GM12878 (cell line): ENCODE data around the gene ASTN1. TPM values are rescaled to one million over a fixed set of nuclear protein-coding genes. Genes with fewer than 3 reads are reported as not detected.

Source experiments
- ATAC-seq: fragments of 200-7000 bp; cut with Tn5 transposase; 3 replicates; pipeline ENCODE4 v1.9.1; 2020; ENCODE audit warnings: mild to moderate bottlenecking, moderate library complexity
- BruUV-seq: library from RNA; stranded (reverse); fragments of 400-500 nt; replicated peaks from 2 replicates; lab custom pipeline; 2021; lab: Mats Ljungman, UMichigan
- CTCF ChIA-PET: fragments of 300-600 bp; sonication (Branson Sonifier 250); formaldehyde crosslinking; extraction: SDS; loops from one replicate; lab custom pipeline; 2021; ENCODE audit warnings: inconsistent platforms; lab: Yijun Ruan, JAX
- POLR2A ChIA-PET: fragments of 350-600 bp; formaldehyde crosslinking; extraction: SDS; loops from one replicate; lab custom pipeline; 2021; ENCODE audit warnings: inconsistent platforms; lab: Charles Lee
- RAD21 ChIA-PET: fragments of 300-600 bp; sonication (Branson Sonifier 250); formaldehyde crosslinking; loops from one replicate; lab custom pipeline; 2023; ENCODE audit warnings: antibody characterized with exemption; ENCODE audit not compliant: unreplicated experiment; lab: Charles Lee
- SMC1A ChIA-PET: fragments of 300-600 bp; sonication (Branson Sonifier 250); formaldehyde crosslinking; loops from one replicate; lab custom pipeline; 2023; ENCODE audit not compliant: unreplicated experiment, uncharacterized antibody; lab: Charles Lee
- DNase-seq: peaks from one replicate; pipeline ENCODE4 v3.0.0-alpha.2; 2011; ENCODE audit warnings: low read depth, low spot score
- FAIRE-seq: peaks from 3 replicates; lab custom pipeline; 2011; peaks lifted over from hg19 to GRCh38; lab: Jason Lieb, UNC
- H2AFZ ChIP-seq: 2 replicates; pipeline ENCODE4 v1.6.0; 2011; ENCODE audit warnings: low read depth, low read length, control low read depth; ENCODE audit not compliant: control insufficient read depth
- H3K27ac ChIP-seq: 2 replicates; pipeline ENCODE4 v1.5.1; 2011; ENCODE audit warnings: control low read depth; ENCODE audit not compliant: control insufficient read depth, insufficient read depth
- H3K27me3 ChIP-seq, 2 experiments: replicated peaks in 1 of 2; 2 replicates each; pipeline versions ENCODE4 v1.6.0 to v1.6.1; 2011; ENCODE audit warnings: low read length in 1 of 2; ENCODE audit not compliant: control insufficient read depth in 2 of 2, insufficient read depth in 2 of 2
- H3K36me3 ChIP-seq, 2 experiments: 2 replicates each; pipeline ENCODE4 v1.5.1; 2011; ENCODE audit warnings: low read length in 1 of 2; ENCODE audit not compliant: control insufficient read depth in 2 of 2, insufficient read depth in 2 of 2
- H3K4me1 ChIP-seq: 2 replicates; pipeline ENCODE4 v1.6.1; 2011; ENCODE audit warnings: mild to moderate bottlenecking, low read length, moderate library complexity, mixed read lengths; ENCODE audit not compliant: control insufficient read depth, insufficient read depth
- H3K4me2 ChIP-seq: 2 replicates; pipeline ENCODE4 v1.6.0; 2011; ENCODE audit warnings: control low read depth; ENCODE audit not compliant: control insufficient read depth, insufficient read depth
- H3K4me3 ChIP-seq: fragments of 200-600 bp; sonication (generic); 2 replicates; pipeline ENCODE4 v1.5.1; 2016
- H3K79me2 ChIP-seq: 2 replicates; pipeline ENCODE4 v1.6.0; 2011; ENCODE audit warnings: low read length; ENCODE audit not compliant: control insufficient read depth, insufficient read depth
- H3K9ac ChIP-seq: 2 replicates; pipeline ENCODE4 v1.8.0; 2011; ENCODE audit warnings: low read length, control low read depth, mixed read lengths; ENCODE audit not compliant: control insufficient read depth, insufficient read depth
- H3K9me3 ChIP-seq: replicated peaks from 3 replicates; pipeline ENCODE4 v1.5.1; 2011; ENCODE audit warnings: mild to moderate bottlenecking, low read length; ENCODE audit not compliant: control insufficient read depth, insufficient read depth
- H4K20me1 ChIP-seq: 2 replicates; pipeline ENCODE4 v1.6.0; 2011; ENCODE audit not compliant: control insufficient read depth, insufficient read depth
- BMI1 ChIP-seq: fragments of 450-650 bp; IDR thresholded peaks from 2 replicates; pipeline ENCODE4 v1.6.1; 2016; ENCODE audit warnings: mild to moderate bottlenecking, moderate library complexity, borderline replicate concordance
- CBX5 ChIP-seq: sonication (generic); IDR thresholded peaks from 2 replicates; pipeline ENCODE4 v1.6.1; 2016; ENCODE audit warnings: low read depth, moderate library complexity, mild to moderate bottlenecking, inconsistent platforms
- JUND ChIP-seq: IDR thresholded peaks from 2 replicates; pipeline ENCODE4 v1.6.1; 2012; ENCODE audit warnings: low read depth, mild to moderate bottlenecking, low read length, improper control_type of control experiment, moderate library complexity
- MAX ChIP-seq: IDR thresholded peaks from 2 replicates; pipeline ENCODE4 v1.6.1; 2012; ENCODE audit warnings: low read depth, low read length, improper control_type of control experiment
- MEF2B ChIP-seq: fragments of 450-650 bp; IDR thresholded peaks from 2 replicates; pipeline ENCODE4 v1.6.1; 2018; ENCODE audit warnings: mild to moderate bottlenecking, moderate library complexity; ENCODE audit not compliant: partially characterized antibody, poor library complexity, severe bottlenecking
- PBX3 ChIP-seq: IDR thresholded peaks from 2 replicates; pipeline ENCODE4 v1.6.1; 2011; ENCODE audit warnings: mild to moderate bottlenecking, low read depth, low read length, moderate library complexity; ENCODE audit not compliant: insufficient replicate concordance
- RB1 ChIP-seq: fragments of 450-650 bp; formaldehyde crosslinking; IDR thresholded peaks from 2 replicates; pipeline ENCODE4 v1.6.1; 2017; ENCODE audit warnings: mild to moderate bottlenecking, borderline replicate concordance
- RFX5 ChIP-seq: IDR thresholded peaks from 2 replicates; pipeline ENCODE4 v1.6.1; 2011; ENCODE audit warnings: low read depth, low read length, improper control_type of control experiment
- SPI1 ChIP-seq: IDR thresholded peaks from 2 replicates; pipeline ENCODE4 v1.6.1; 2011; ENCODE audit warnings: low read depth, mild to moderate bottlenecking, low read length, moderate library complexity, borderline replicate concordance; ENCODE audit not compliant: insufficient read depth
- ZNF217 ChIP-seq: fragments of 450-650 bp; IDR thresholded peaks from 2 replicates; pipeline ENCODE4 v1.6.1; 2017; ENCODE audit warnings: antibody characterized with exemption, mild to moderate bottlenecking
- WGBS: methylation state at CpG from one replicate; pipeline ENCODE4 v1.1.6; 2016; ENCODE audit warnings: low lambda C conversion rate; ENCODE audit not compliant: insufficient replicate concordance, insufficient coverage; ENCODE audit errors: missing lambda C conversion rate; 5-methylcytosine and 5-hydroxymethylcytosine counted together
- in situ Hi-C: fragments of 300-500 bp; cut with MboI; formaldehyde crosslinking; loops from 9 replicates; pipeline ENCODE4 v1.14.3; 2018; ENCODE audit warnings: mixed read lengths
- intact Hi-C: fragments of 100-400 bp; cut with micrococcal nuclease; formaldehyde crosslinking; loops from one replicate; pipeline ENCODE4 v1.14.2; 2022; ENCODE audit not compliant: unreplicated experiment
- polyA plus RNA-seq, 11 experiments: library from polyadenylated mRNA; depleted of rRNA in 4 of 11; unstranded in 6 of 11; stranded (reverse) in 5 of 11; fragments of >200 nt; fragmentation: Nextera tagmentation in 4 of 11; fragmentation: Illumina TruSeq in 1 of 11; extraction: Ambion mirVana in 4 of 11; extraction: Trizol in 1 of 11; gene quantifications; 1 replicate in 1 of 11; 2 replicates in 10 of 11; pipeline versions ENCODE4 v1.2.1 to v1.2.3, GENCODE V29; 2011 to 2016; ENCODE audit warnings: inconsistent platforms in 2 of 11, missing spikeins in 2 of 11, low read depth in 1 of 11
- total RNA-seq, 4 experiments: library from RNA; depleted of rRNA in 3 of 4; stranded (reverse); fragments of >200 nt in 3 of 4; fragmentation: Illumina TruSeq in 1 of 4; extraction: Trizol in 1 of 4; gene quantifications; 2 replicates each; pipeline versions ENCODE4 v1.2.1 to v1.2.3, GENCODE V29; 2013 to 2021
- TF ChIP-seq, protein P1 (sequence below), 3 experiments: IDR thresholded peaks in 2 of 3; conservative IDR thresholded peaks in 1 of 3; 2 replicates each; pipeline ENCODE4 v1.5.1; 2011; ENCODE audit warnings: low read depth in 3 of 3, low read length in 3 of 3, mild to moderate bottlenecking in 3 of 3, control low read depth in 2 of 3, moderate library complexity in 2 of 3, inconsistent platforms in 1 of 3, mixed read lengths in 1 of 3; ENCODE audit not compliant: control insufficient read depth in 2 of 3, insufficient read depth in 1 of 3; ENCODE audit errors: extremely low read depth in 1 of 3

The ASTN1 gene
- total and polyA plus RNA-seq, 10 of the 15 experiments (the other 5 are each of a cell fraction or from before 2014, with no cell fraction given) = 0.04 TPM; not detected in 9

DNA sequence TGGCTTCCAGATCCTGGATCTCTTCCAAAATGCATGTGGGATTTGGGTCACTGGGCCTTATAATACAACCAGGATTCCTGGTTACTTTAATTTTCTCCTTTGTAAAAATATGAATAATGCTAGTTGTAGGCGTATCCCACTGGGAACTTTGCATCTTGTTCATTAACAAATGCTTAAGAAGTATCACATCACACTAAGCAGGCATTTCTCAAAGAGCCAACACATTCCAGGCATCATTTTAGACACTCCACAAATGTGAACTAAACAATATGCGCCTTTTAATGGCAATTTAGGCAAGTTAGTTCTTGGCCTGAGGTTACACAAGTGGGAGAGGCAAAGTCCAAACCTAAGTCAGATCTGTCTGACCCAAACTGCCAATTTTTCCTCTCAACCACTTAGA is 22.1 kb upstream of the ASTN1 start:
- Histone ChIP-seq H3K27ac (no peak overlapping the region), H3K36me3 (no peaks in the 10 kb centered on the region), H4K20me1 (no peaks in the 10 kb centered on the region), H3K9ac (no peak overlapping the region), H3K4me3 (no peak overlapping the region), H3K4me1 (no peaks in the 10 kb centered on the region), H2AFZ (no peak overlapping the region), H3K27me3 (no peaks in the 10 kb centered on the region; a peak in 1 of 4 replicates), H3K79me2 (no peaks in the 10 kb centered on the region), H3K4me2 (no peak overlapping the region), H3K9me3 (no peaks in the 10 kb centered on the region)
- ChIA-PET POLR2A (no interaction called here), SMC1A (no interaction called here), RAD21 (no interaction called here), CTCF (no interaction called here)
- in situ Hi-C loops (no loop called here), intact Hi-C loops (loop anchor here (10.0 kb wide), 1 partner anchor 758 kb away; no protein-coding TSS in a partner anchor)
- DNase-seq (no peak), FAIRE-seq (no peak), ATAC-seq (no peak)
- TF ChIP-seq BMI1 = no peak
- no peak for TF ChIP-seq MAX
- TF ChIP-seq RFX5 = no peak
- TF ChIP-seq PBX3 = no peak
- no peak for TF ChIP-seq MEF2B
- TF ChIP-seq JUND = no peak
- no peak for TF ChIP-seq SPI1
- no peak for TF ChIP-seq RB1
- no peak for TF ChIP-seq ZNF217
- TF ChIP-seq, protein P1, sequence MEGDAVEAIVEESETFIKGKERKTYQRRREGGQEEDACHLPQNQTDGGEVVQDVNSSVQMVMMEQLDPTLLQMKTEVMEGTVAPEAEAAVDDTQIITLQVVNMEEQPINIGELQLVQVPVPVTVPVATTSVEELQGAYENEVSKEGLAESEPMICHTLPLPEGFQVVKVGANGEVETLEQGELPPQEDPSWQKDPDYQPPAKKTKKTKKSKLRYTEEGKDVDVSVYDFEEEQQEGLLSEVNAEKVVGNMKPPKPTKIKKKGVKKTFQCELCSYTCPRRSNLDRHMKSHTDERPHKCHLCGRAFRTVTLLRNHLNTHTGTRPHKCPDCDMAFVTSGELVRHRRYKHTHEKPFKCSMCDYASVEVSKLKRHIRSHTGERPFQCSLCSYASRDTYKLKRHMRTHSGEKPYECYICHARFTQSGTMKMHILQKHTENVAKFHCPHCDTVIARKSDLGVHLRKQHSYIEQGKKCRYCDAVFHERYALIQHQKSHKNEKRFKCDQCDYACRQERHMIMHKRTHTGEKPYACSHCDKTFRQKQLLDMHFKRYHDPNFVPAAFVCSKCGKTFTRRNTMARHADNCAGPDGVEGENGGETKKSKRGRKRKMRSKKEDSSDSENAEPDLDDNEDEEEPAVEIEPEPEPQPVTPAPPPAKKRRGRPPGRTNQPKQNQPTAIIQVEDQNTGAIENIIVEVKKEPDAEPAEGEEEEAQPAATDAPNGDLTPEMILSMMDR (IDR thresholded peaks at IDR 0.05 in 2 of 3, conservative IDR thresholded peaks at IDR 0.05 in 1 of 3; ENCODE audit: control insufficient read depth in 2 of 3, extremely low read depth in 1 of 3, insufficient read depth in 1 of 3, low read depth in 3 of 3, low read length in 3 of 3) = no peak
- TF ChIP-seq CBX5 = no peak
- no TSS peak for BruUV-seq
- WGBS = 74% methylated on average over 2 of the region's 2 CpGs
